Activated CD8-positive, alpha-beta memory T cell treated with anti-CD3 and anti-CD28 coated beads, Interleukin-2, amount 50 U/mL, for 1 hour (primary cell): Measurements from ENCODE around the gene KLHL3.

Experiments used
- DNase-seq: peaks from one replicate; pipeline ENCODE4 v3.0.0-alpha.2; 2020; ENCODE audit errors: extremely low read depth

Gene KLHL3

GRCh38 chr5:137632716-137633115, 103.2 kb downstream of the KLHL3 start:
- DNase-seq, result no peak

- no peak for DNase-seq
Observed at GRCh38 chr5:137631453-137631852, 104.4 kb downstream of the KLHL3 start.

GRCh38 chr5:137630972-137631370, 104.9 kb downstream of the KLHL3 start:
- DNase-seq, result no peak

GRCh38 chr5:137630216-137630971, 105.5 kb downstream of the KLHL3 start:
- DNase-seq, result no peak

GRCh38 chr5:137629646-137630045, 106.2 kb downstream of the KLHL3 start:
- no peak for DNase-seq

- no peak for DNase-seq
Observed at GRCh38 chr5:137627706-137628105, 108.2 kb downstream of the KLHL3 start.

GRCh38 chr5:137627293-137627692, 108.6 kb downstream of the KLHL3 start:
- no peak for DNase-seq

GRCh38 chr5:137624786-137625349, 111.0 kb downstream of the KLHL3 start:
- DNase-seq, result no peak

GRCh38 chr5:137622850-137623249, 113.0 kb downstream of the KLHL3 start:
- no peak for DNase-seq

- DNase-seq, result no peak
Observed at GRCh38 chr5:137621861-137622823, 113.7 kb downstream of the KLHL3 start.

GRCh38 chr5:137621306-137621705, 114.6 kb downstream of the KLHL3 start:
- DNase-seq, result no peak

GRCh38 chr5:137619191-137619870, 116.6 kb downstream of the KLHL3 start:
- no peak for DNase-seq

- no peak for DNase-seq
Observed at GRCh38 chr5:137618476-137618875, 117.4 kb downstream of the KLHL3 start.

GRCh38 chr5:137617528-137618205, 118.2 kb downstream of the KLHL3 start:
- no peak for DNase-seq

- no peak for DNase-seq
Observed at GRCh38 chr5:137616046-137616445, 119.8 kb downstream of the KLHL3 start.

- DNase-seq, result no peak
Observed at GRCh38 chr5:137615171-137615775, 120.6 kb downstream of the KLHL3 start.

GRCh38 chr5:137613554-137614265, 122.2 kb downstream of the KLHL3 start:
- no peak for DNase-seq

GRCh38 chr5:137612576-137612975, 123.3 kb downstream of the KLHL3 start:
- DNase-seq, result no peak

- no peak for DNase-seq
Observed at GRCh38 chr5:137611794-137612435, 124.0 kb downstream of the KLHL3 start.
